Keratinocyte (primary cell): Measurements from ENCODE around the gene SCAPER.

ENCODE experiments used
- EZH2 ChIP-seq: IDR thresholded peaks from one replicate; pipeline ENCODE4 v1.6.1; 2012; ENCODE audit warnings: inconsistent platforms, mild to moderate bottlenecking, low read length, moderate library complexity
- TF ChIP-seq, protein P1 (sequence below), 3 experiments: IDR thresholded peaks in 1 of 3; conservative IDR thresholded peaks in 1 of 3; optimal IDR thresholded peaks in 1 of 3; 2 replicates in 2 of 3; 3 replicates in 1 of 3; pipeline versions ENCODE3 to v1.5.1; 2011; ENCODE audit warnings: low read length in 3 of 3, mild to moderate bottlenecking in 3 of 3, moderate library complexity in 2 of 3, control low read depth in 1 of 3, inconsistent platforms in 1 of 3; ENCODE audit not compliant: insufficient read depth in 2 of 3; ENCODE audit errors: extremely low read depth in 1 of 3

DNA sequence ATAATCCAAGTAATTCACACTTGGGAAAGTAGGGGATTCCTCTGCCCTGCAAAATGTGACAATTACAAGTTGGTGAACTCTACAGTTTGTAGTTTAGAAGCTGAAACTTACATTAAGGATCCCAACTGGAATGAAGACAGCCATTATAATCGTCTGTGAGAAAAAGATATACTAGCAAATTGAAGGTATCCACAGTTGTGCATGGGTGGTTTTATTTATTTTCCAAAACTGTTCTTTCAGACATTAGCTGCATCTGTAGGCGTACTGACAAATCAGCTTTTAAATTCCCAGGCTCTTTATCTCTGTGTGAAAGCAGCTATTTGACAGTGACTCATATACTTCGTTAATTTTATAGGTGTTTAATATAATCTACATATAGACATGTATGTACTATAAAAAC lies 581.1 kb downstream of the SCAPER start:
- TF ChIP-seq, protein P1, sequence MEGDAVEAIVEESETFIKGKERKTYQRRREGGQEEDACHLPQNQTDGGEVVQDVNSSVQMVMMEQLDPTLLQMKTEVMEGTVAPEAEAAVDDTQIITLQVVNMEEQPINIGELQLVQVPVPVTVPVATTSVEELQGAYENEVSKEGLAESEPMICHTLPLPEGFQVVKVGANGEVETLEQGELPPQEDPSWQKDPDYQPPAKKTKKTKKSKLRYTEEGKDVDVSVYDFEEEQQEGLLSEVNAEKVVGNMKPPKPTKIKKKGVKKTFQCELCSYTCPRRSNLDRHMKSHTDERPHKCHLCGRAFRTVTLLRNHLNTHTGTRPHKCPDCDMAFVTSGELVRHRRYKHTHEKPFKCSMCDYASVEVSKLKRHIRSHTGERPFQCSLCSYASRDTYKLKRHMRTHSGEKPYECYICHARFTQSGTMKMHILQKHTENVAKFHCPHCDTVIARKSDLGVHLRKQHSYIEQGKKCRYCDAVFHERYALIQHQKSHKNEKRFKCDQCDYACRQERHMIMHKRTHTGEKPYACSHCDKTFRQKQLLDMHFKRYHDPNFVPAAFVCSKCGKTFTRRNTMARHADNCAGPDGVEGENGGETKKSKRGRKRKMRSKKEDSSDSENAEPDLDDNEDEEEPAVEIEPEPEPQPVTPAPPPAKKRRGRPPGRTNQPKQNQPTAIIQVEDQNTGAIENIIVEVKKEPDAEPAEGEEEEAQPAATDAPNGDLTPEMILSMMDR (optimal IDR thresholded peaks at IDR 0.05 in 1 of 3, IDR thresholded peaks at IDR 0.05 in 1 of 3, conservative IDR thresholded peaks at IDR 0.05 in 1 of 3; ENCODE audit: extremely low read depth in 1 of 3, insufficient read depth in 2 of 3, low read length in 3 of 3), result no peak
- TF ChIP-seq EZH2, result no peak
